Activated CD4-positive, alpha-beta T cell treated with anti-CD3 and anti-CD28 coated beads for 24 hours (primary cell): ENCODE data around the gene ETFA.

Experiments used
- DNase-seq, 2 donors: peaks; one replicate each; pipeline ENCODE4 v3.0.0-alpha.2; 2020; ENCODE audit warnings: low read depth in 2 of 2

Gene ETFA

DNA sequence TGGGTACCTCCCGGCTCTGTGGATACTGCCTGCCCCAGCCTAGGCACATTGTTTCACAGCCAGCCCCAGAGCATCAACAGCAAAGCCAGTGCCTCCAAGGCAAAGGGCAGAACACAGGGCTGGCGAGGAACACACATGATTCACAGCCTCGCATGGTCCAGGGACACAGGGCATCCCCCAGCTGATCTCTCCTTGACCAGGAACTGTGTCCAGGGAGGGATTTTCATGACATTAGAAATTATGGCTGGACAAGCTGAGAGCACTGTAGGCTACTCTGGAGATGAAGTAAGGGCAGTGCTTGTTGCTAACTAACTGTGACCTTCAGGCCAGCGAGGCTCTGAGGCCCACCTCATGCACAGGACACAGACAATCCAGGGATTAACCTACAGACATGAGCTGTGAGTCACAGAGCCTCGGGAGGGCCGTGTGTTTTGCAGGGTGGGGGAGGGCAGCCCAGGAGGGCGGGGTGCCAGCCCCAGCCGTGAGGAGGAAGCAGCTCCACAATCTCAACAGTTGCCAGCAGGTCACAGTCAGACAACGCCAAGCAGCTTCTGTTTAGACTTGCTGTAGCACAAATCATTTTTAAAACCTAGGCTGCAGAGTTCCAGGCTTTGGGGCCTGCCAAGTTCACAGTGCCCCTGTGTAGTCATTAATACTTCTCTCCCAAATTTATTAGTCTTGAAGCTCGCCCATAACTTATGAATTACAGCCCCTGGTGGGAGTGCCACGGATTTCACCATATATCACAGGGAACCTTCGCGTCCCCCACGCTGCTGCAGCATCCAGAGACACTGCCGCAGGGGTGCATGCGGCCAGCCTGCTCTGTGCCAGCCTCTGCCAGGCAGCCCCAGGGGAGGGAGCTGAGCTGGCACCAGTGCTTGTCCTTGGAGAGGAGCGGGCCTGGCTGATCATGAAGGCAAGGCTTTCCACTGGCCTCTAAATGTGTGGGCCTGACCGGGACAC lies 114.7 kb downstream of the ETFA start:
- DNase-seq = no peak

DNA sequence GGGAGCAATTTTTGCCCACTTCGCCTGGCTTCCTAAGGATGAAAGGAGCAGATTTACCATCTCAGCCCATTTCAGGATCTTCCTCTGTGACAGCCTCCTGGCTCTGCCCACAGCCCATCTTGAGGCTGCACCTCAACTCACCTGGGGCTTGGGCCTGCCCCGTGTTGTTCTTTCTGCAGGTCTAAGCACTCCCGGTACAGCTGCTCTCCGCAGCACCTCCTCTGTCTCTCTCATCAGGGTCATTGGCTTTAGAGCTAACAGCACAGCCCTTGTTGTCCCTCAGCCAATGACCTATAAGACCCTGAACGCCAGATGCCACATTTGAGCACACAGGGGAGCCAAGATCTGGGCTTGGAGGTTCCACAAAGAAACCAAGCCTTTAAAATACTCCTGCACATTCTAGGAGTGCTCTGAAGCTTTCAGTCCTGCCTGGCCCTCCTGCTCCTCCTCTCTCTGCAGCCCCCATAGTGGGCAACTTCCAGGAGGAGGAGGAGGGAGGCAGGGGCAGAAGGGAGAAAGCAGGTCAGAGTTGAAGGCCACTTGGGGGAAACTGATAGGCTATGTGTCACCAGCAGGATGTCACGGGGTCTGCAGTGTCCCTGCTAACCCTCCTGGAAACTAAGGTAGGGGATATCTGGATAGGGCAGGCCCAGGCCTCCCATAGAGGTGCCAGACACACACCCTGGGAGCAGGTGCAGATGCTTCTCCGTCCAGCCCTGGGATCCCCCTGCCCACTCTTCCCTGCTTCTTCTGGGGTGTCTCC lies 115.6 kb downstream of the ETFA start:
- DNase-seq = no peak

DNA sequence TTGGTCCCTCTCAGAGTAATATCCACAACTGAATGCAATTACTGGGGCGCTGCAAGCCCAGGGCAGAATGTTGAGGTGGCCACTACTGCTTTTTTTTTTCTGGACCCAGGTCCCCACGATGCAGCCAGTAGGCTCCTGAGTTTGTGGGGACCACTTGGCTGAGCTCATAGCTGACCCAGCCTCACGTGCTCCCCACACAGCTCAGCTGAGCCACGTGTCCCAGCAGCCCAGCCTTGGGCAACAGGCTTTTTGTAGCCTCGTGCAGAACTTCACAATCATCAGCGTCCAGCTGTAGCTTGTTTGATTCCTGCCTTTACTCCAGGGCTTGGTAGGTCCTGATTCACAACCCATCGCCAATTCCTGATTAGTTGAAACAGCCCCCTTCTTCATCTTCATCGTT lies 117.3 kb downstream of the ETFA start:
- no peak for DNase-seq

DNA sequence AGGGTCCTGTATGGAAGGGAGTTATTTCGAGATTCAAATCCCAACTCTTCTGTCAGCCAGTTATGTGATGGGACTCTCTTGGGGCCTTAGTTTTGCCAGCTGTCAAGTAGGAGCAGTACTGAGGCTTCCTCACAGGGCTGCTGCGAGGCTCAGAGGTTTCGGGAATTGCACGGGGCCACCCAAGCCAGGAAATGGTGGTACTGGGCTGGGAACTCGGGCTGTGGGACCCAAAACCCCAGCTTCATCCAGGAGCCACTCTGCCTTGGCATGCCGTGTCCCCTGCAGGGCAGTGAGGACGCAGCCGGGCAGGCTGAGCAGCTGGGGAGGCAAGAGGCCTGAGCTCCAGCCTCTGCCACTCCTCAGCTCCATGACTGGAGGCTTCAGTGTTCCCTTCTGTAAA lies 118.6 kb downstream of the ETFA start:
- no peak for DNase-seq

DNA sequence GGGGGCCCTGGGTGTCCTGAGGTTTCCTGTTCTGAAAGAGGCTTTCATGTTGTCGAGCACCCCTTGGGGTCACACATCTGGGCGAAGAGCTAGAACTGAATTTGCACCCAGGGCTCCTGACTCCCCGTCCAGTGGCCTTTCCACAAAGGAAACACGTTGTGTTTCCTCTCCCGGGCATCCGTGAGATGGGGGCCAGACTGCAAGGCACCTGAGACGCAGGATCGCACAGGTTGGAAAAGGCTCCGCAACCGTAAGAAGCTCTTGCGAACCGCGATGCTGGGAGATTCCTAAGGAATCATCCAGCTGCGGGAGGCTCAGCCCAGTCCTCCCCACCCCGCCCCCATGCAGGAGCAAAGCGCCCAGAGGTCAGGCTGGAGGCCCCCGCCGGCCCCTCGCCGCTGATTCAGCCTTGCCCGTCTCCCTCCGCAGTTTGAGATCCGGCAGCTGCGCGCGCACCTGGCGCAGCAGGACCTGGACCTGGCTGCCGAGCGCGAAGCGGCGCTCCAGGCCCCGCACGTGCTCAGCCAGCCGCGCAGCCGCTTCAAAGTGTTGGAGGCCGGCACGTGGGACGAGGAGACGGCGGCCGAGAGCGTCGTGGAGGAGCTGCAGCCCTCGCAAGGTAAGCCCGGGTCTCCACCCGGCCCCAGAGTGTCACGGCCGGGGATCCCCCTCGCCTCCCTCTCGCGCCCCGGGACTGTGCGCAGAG lies 119.6 kb downstream of the ETFA start:
- DNase-seq = no peak

DNA sequence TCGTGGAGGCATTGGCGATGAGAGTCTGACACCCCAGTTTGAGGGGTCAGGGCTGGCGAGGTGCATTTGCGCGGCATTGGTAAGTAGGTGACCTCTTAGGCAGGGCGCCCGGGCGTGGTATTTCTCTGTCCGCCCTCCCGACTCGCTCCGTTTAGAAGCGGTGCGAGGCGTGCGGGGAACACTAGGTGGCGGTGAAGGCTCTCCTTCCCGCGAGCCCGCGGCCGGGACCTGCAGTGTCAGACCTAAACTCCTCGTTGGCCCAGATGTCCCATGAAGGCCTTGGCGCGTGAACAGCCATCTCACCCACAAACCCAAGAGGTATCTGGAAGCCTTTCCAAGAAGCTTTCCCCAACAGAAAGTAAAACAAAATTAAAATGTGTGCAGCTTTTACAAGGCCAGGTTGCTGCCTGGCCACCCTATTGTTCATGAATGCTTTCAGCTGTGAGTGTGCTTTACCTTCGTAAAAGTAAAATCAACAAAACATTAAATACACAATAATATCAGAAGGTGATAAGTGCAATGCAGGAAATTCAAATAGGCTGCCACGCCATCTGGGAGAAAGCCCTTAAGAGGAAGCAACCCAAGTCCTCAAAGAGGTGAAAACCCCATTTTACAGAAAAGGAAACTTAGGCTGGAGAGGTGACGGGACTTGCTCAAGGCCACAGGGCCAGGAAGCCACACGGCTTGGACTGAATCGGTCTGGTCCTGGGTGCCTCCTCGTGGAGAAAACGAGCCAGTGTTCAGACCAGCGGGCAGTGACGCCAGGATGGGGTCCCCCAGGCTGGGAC lies 120.3 kb downstream of the ETFA start:
- DNase-seq = peak; percentile 49 to 71

DNA sequence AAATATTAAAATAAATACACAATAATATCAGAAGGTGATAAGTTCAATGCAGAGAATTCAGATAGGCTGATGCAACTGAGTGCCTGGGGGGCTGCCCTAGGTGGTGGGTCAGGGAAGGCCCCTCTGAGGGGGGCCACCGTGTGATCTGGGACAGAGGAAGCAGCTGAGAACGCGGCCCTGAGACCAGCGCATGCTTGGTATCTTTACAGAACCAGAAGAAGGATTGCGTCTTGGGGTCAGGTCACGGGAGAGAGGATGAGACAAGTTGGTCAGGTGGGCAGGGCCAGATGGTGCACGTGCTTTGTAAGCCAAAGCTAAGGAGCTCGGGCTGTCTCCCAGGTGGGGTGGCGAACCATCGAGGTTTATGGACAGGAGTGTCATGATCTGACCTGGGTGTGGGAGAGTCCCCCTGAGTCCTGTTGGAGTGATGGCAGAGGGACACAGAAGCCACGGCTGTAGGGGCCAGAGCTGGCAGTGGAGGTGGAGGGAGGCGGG lies 121.2 kb downstream of the ETFA start:
- DNase-seq = no peak

DNA sequence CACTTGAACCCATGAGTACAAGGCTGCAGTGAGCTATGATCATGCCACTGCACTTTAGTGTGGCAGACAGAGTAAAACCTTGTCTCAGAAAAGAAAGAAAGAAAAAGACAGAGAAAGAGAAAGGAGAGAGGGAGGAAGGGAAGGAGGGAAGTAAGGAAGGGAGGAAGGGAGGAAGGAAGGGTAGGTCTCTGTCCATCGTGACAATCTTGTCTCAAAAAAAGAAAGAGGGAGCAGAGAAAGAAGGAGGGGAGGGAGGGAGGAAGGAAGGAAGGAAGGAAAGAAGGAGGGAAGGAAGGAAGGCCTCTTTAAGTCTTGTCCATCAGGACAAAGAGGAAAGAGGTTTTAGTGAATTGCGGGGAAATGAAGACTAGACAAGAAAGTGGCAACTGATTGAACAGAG lies 122.2 kb downstream of the ETFA start:
- DNase-seq = no peak

DNA sequence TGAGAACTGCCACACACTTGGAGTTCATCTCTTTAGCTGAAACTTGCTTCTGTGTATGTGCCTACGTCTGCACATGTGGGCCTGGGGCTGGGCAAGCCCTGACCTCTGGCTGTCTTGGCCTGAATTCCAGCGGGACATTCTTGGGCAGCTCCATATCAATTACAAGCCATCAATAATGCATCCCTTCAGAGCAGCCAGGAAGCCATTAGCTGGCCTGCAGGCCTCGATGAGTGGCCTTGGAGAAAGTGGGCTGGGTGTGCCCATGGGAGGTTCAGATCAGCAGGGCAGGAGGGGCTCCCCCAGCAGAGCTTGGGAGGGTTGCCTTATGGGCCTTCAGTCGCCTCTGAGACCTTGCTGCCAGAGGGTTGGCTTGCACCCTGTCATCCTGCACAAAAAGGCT lies 124.1 kb downstream of the ETFA start:
- DNase-seq = no peak

DNA sequence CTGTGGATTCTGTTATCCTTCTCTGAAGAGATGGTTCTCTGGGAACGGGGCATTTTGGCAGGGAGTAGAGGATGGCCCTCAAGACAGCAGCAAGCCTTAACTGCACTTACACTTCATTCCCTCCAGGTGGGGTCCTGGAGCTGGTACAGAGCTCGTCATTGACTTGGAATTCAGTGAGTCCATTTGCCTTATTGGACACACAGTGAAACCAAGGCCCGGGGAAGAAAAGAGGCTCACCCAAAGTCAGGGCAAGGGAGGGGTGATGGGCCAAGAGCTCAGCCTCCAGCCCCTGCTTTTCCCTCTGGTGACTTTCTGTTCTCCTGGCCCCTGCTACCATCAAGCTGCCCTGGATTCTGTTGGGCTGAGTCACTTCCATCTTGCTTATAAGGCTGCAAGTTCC lies 125.6 kb downstream of the ETFA start:
- DNase-seq = no peak

DNA sequence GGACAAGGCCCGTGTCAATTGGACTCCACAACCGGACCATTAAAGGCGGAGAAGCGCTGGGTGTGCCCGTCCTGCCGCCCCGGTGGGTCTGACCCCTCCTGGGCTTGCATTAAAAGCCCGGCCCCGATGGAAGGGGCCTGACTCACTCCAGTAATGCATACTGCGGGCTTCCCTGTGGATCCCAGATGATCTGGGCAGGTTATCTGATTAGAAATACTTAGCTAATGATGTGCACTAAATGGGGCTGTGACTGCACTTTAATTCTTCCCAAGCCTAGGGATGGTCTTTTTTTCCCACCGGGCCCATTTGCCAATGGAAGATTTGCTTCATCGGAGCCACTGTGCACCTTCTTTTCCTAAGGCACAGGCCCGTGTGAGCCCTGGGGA lies 126.6 kb downstream of the ETFA start:
- no peak for DNase-seq

DNA sequence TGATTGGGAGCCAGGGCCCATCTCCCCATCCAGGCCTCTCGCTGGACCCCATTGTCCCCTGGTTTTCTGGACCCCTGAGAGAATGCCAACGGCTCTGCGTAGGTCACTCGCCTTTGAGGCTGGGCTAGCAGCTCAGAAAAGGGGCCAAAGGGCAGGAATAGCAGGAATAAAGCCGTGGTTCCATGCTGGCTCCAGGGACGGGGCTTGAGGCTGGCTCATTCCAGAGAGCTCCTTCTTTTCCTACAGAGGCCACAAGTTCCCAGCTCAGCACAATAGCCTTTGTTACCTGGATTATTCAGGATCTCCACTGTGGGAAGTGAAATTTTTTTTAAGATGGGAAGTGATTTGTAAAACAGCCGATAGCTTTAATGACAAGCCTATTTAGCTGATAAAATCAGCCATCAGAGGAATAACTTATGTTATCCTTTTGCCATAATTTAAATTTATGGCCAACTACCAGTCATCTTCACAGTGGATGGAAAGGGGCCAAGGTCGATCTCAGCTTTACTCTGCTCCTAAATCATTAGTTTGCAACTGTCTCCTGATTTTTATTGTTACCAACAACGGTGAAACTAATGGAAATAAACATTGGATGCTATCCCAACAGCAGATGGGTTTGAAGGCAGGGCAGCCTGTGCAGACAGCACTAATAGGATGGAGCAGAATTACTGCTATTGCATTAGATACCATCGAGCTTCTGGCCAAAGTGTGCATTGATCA lies 127.2 kb downstream of the ETFA start:
- DNase-seq = no peak

DNA sequence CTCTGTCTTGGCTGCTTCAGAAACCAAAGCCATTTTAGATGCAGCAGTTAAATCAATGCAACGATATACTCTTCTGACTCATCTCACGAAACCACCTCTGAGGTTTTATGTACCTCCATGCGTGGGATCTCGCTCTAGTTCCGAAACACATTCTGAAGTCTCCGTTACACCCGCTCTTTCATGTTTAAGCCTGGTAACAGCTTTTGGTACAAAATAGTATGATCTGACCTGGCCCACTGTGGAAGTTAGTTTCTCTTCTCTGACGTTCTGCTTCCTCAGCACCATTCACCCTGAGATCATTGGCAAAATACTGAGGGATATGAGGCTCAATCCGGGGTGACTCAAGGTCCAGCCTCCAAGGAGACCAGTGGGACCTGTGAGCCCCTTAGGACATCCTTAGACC lies 129.6 kb downstream of the ETFA start:
- DNase-seq = peak in 1 of 2 donors; percentile 21

DNA sequence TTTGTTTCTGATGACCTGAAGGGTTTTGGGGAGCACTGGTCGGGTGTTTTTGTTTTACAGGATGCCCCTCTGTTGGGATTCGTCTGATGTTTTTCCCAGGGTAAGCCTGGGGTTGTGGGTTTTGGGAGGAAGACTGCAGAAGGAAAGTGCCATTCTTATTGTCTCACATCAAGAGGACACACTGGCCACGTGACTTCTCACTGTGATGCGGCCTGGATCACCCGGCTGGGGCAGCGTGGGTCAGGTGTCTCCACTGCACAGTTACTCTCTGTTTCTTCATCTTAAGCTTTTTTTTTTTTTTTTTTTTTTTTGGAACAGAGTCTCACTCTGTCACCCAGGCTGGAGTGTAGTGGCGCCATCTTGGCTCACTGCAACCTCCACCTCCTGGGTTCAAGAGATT lies 130.9 kb downstream of the ETFA start:
- no peak for DNase-seq

DNA sequence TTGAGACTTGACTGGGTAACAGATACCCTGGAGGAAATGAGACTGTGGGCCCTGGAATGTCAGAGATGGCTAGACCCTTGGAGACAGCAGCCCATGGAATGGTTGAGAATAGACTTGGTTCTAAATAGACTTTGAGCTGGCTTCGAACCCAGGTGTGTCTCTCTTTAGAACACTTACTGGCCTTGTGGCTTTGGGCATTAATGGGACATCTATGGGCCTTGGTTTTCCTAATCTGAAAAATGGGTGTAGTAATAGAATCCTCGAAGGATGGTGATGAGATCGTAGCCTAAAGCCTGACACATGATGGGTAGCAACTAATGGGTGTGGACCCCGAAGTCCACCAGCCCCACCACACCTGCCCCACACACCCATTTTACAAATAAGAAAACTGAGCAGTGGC lies 132.2 kb downstream of the ETFA start:
- DNase-seq = no peak

DNA sequence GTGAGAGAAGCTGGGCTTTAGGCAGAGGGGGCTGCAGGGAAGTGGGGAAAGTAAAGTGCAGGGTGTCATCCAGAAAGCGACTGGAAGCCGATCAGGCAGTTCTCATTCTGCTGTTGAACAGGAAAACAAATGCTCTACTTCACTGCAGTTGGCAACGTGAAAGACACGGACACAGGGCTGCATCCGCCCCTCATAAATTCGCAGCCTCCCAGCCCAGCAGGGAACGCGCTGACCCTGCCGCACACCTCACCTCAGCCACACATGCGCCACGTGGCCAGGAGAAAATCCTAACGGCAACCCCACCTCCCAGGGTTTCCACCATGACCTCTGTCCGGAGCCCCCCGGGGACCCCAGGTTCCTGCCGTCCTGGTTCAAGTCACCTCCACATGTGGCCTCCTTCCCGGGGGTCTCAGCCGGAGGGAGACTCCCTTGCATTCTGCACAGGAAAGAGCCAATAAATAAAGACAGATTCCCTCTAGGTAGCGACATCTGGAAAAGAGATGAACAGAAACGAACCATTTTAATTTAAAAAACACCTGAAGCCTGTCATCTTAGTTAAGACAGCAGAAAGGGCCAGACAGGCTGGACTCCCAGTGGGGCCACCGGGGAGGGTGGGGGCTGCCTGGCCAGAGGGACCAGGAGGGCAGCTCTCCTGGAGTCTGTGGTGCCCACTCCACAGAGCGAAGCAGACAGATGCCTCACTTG lies 132.8 kb downstream of the ETFA start:
- DNase-seq = no peak

DNA sequence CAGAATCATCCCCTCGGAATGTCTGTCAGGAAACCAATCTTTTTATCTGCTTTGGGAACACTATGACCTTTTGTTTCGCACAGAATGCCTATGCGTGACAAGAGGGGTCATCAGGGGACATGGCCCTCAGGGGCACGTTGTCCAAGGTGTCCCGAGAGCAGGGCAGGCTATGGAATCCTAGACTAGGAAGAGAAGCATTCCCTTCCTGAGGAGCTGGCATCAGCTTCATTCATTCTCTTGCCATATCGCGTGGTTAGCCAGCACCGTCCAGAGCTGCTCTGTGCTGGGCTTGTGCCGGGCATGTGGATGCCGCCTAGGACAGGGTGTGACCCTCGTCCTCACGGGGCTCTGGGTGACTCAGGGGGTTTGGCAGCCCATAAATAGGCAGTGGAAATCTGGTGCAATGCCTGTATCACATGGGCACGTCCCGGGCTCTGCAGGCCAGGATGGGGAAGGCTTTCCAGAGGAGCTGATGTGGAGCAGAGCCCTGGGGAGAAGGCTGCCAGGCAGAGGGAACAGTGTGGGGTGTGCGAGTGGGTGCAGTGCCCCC lies 133.7 kb downstream of the ETFA start:
- DNase-seq = no peak

DNA sequence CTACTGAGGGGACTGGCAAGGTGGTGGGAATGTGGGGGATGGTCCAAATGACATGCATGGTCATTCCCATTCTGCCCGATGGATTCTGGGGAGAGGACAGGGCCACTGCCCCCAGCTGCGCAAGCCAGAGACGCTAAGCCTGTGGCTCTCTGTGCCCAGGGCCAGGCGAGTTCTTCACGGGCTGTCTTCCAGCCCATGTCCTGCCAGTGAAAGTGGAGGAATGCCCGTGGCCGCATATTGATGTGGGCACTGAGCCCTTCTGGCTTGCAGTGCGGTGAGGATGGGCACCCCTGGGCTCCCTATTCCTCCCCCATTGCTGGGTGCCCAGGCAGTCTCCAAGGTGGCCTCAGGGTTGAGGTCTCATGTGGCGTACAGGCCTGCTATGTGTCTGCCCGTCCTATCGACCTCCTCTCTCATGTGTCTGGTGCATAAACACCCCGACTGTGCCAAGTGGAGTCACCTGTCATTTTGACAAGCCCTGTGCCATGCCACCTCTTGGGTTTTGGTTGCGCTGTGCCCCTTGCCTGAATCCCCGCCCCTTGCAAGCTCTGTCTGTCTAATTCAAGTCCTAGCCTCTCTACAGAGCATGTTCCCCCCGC lies 134.7 kb downstream of the ETFA start:
- no peak for DNase-seq

DNA sequence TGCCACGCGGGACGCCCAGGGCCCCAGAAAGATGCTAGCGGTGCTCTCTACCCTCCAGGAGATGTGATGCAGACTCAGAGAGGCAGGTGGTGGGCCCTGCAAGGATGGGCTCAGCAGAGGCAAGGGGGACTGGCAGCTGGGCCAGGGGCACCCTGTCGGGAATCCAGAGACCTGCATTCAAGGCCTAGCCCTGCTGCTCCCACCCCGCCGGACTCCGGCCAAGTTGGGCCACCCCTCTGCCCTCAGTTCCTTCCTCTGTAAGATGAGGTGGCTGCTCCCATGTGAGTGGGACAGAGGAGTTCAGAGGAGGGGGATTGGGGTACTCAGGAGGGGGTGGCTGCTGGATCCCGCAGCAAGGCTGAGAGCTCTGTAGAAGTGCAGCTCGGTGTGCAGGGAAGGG lies 135.2 kb downstream of the ETFA start:
- DNase-seq = no peak
